Ascending aorta (tissue), 2 donors: ENCODE data around the gene MPHOSPH6. TPM values are rescaled to one million over a fixed set of nuclear protein-coding genes. Genes with fewer than 3 reads are reported as not detected.

Experiments used
- DNase-seq, 2 donors: peaks; one replicate each; pipeline ENCODE4 v3.0.0-alpha.2; 2019; ENCODE audit warnings: low spot score in 2 of 2
- H3K27ac ChIP-seq, 2 donors: fragments of 200-600 bp; sonication (generic); one replicate each; pipeline ENCODE4 v1.5.1; 2016 to 2017; ENCODE audit warnings: mild to moderate bottlenecking in 1 of 2
- H3K27me3 ChIP-seq: fragments of 200-600 bp; sonication (generic); one replicate; pipeline ENCODE4 v1.5.1; 2017
- H3K36me3 ChIP-seq, 2 donors: fragments of 200-600 bp; sonication (generic); one replicate each; pipeline ENCODE4 v1.5.1; 2016
- H3K4me1 ChIP-seq, 2 donors: fragments of 200-600 bp; sonication (generic); one replicate each; pipeline ENCODE4 v1.5.1; 2016 to 2017; ENCODE audit warnings: mild to moderate bottlenecking in 1 of 2
- H3K4me3 ChIP-seq, 2 donors: fragments of 200-600 bp; sonication (generic); one replicate each; pipeline ENCODE4 v1.5.1; 2016 to 2017; ENCODE audit warnings: mild to moderate bottlenecking in 1 of 2
- H3K9me3 ChIP-seq, 2 donors: fragments of 200-600 bp; sonication (generic); one replicate each; pipeline ENCODE4 v1.5.1; 2016
- CTCF ChIP-seq, 3 experiments: fragments of 200-600 bp in 2 of 3; fragments of 450-650 bp in 1 of 3; sonication (generic) in 2 of 3; IDR thresholded peaks; one replicate each; pipeline ENCODE4 v1.5.1; 2016 to 2019; ENCODE audit warnings: antibody characterized with exemption in 3 of 3, mild to moderate bottlenecking in 1 of 3, moderate library complexity in 1 of 3
- intact Hi-C: fragments of 100-400 bp; cut with DNase I; formaldehyde crosslinking; loops from one replicate; pipeline ENCODE4 v1.15.1; 2023
- total RNA-seq: library from RNA; depleted of rRNA; stranded (reverse); fragments of >200 nt; gene quantifications from one replicate; pipeline ENCODE4 v1.1.0, GENCODE V29; 2016

Gene MPHOSPH6
- total RNA-seq, 1 donor from 2014 or later = 86.5 TPM

GRCh38 chr16:82199209-82199608 is 29.2 kb upstream of the MPHOSPH6 start:
- no peaks in the 10 kb centered on the region for H3K36me3 ChIP-seq
- no peak overlapping the region for H3K27ac ChIP-seq
- intact Hi-C loops = no loop called here
- H3K4me3 ChIP-seq = no peak overlapping the region
- H3K27me3 ChIP-seq = no peaks in the 10 kb centered on the region
- no peak for TF ChIP-seq CTCF (IDR thresholded peaks at IDR 0.05)
- no peaks in the 10 kb centered on the region for H3K4me1 ChIP-seq
- DNase-seq = no peak
- no peaks in the 10 kb centered on the region for H3K9me3 ChIP-seq

- Histone ChIP-seq H3K36me3 (no peaks in the 10 kb centered on the region), H3K9me3 (no peaks in the 10 kb centered on the region), H3K27ac (no peak overlapping the region), H3K4me1 (no peaks in the 10 kb centered on the region), H3K27me3 (no peaks in the 10 kb centered on the region), H3K4me3 (no peak overlapping the region)
- TF ChIP-seq CTCF (IDR thresholded peaks at IDR 0.05) = no peak
- intact Hi-C loops = no loop called here
- DNase-seq = no peak
Observed at GRCh38 chr16:82197540-82198240, 27.7 kb upstream of the MPHOSPH6 start.

GRCh38 chr16:82195917-82196494 is 26.0 kb upstream of the MPHOSPH6 start:
- no peaks in the 10 kb centered on the region for H3K27me3 ChIP-seq
- no peak for TF ChIP-seq CTCF (IDR thresholded peaks at IDR 0.05)
- intact Hi-C loops = no loop called here

GRCh38 chr16:82194086-82194485 is 24.1 kb upstream of the MPHOSPH6 start:
- no peak for TF ChIP-seq CTCF (IDR thresholded peaks at IDR 0.05)
- intact Hi-C loops = no loop called here
- H3K9me3 ChIP-seq = no peaks in the 10 kb centered on the region

More at GRCh38 chr16:82195917-82196494, 26.0 kb upstream of the MPHOSPH6 start:
- no peak for DNase-seq
- Histone ChIP-seq H3K4me3 (no peak overlapping the region), H3K36me3 (no peaks in the 10 kb centered on the region), H3K9me3 (no peaks in the 10 kb centered on the region), H3K27ac (no peak overlapping the region), H3K4me1 (no peaks in the 10 kb centered on the region)

GRCh38 chr16:82192665-82193064 is 22.6 kb upstream of the MPHOSPH6 start:
- TF ChIP-seq CTCF (IDR thresholded peaks at IDR 0.05) = no peak
- H3K36me3 ChIP-seq = no peaks in the 10 kb centered on the region
- no peaks in the 10 kb centered on the region for H3K9me3 ChIP-seq
- no peaks in the 10 kb centered on the region for H3K27me3 ChIP-seq
- H3K4me3 ChIP-seq = no peak overlapping the region
- H3K27ac ChIP-seq = no peak overlapping the region
- intact Hi-C loops = no loop called here
- DNase-seq = no peak
- H3K4me1 ChIP-seq = no peaks in the 10 kb centered on the region

More at GRCh38 chr16:82194086-82194485, 24.1 kb upstream of the MPHOSPH6 start:
- no peak for DNase-seq
- Histone ChIP-seq H3K27ac (no peak overlapping the region), H3K36me3 (no peaks in the 10 kb centered on the region), H3K4me3 (no peak overlapping the region), H3K4me1 (no peaks in the 10 kb centered on the region), H3K27me3 (no peaks in the 10 kb centered on the region)
